HepG2 (cell line): ENCODE results near the gene STARD5. TPM values are rescaled to one million over a fixed set of nuclear protein-coding genes. Genes with fewer than 3 reads are reported as not detected.

Experiments
- ATAC-seq: fragments of 200-7000 bp; cut with Tn5 transposase; 3 replicates; pipeline ENCODE4 v1.9.1; 2020; ENCODE audit warnings: mild to moderate bottlenecking, moderate library complexity
- BruUV-seq: library from RNA; stranded (reverse); fragments of 400-500 nt; replicated peaks from 2 replicates; lab custom pipeline; 2021; lab: Mats Ljungman, UMichigan
- CTCF ChIA-PET: fragments of 300-600 bp; formaldehyde crosslinking; extraction: SDS; loops from one replicate; lab custom pipeline; 2021; ENCODE audit warnings: low total read pairs, inconsistent platforms, low intra/inter-chr PET ratio; lab: Yijun Ruan, JAX
- POLR2A ChIA-PET: fragments of 350-600 bp; sonication (Branson Sonifier 250); formaldehyde crosslinking; loops from one replicate; lab custom pipeline; 2020; ENCODE audit warnings: antibody characterized with exemption, inconsistent platforms; lab: Yijun Ruan, JAX
- DNase-seq: peaks from one replicate; pipeline ENCODE4 v3.0.0-alpha.2; 2015; ENCODE audit warnings: low spot score
- FAIRE-seq: peaks from 3 replicates; lab custom pipeline; 2011; peaks lifted over from hg19 to GRCh38; lab: Jason Lieb, UNC
- H2AFZ ChIP-seq: one replicate; pipeline ENCODE4 v1.6.1; 2011; ENCODE audit warnings: low read length, inconsistent platforms
- H3K27ac ChIP-seq: fragments of 300-600 bp; 3 replicates; pipeline ENCODE4 v1.8.0; 2011; ENCODE audit warnings: mixed run types, mild to moderate bottlenecking, mixed read lengths, low read length, inconsistent platforms; ENCODE audit not compliant: insufficient read depth; ENCODE audit errors: extremely low read length
- H3K27me3 ChIP-seq, 2 experiments: fragments of 200-600 bp in 1 of 2; 2 replicates in 1 of 2; 3 replicates in 1 of 2; pipeline versions ENCODE4 v1.6.0 to v1.8.0; 2011; ENCODE audit warnings: low read length in 2 of 2, mild to moderate bottlenecking in 2 of 2, moderate library complexity in 2 of 2, inconsistent platforms in 1 of 2; ENCODE audit not compliant: insufficient read depth in 2 of 2, control insufficient read depth in 1 of 2
- H3K36me3 ChIP-seq, 2 experiments: fragments of 200-600 bp in 1 of 2; replicated peaks in 1 of 2; 2 replicates in 1 of 2; 3 replicates in 1 of 2; pipeline versions ENCODE4 v1.5.1 to v1.8.0; 2011; ENCODE audit warnings: low read length in 2 of 2, inconsistent platforms in 1 of 2; ENCODE audit not compliant: insufficient read depth in 2 of 2, control insufficient read depth in 1 of 2
- H3K4me1 ChIP-seq: 2 replicates; pipeline ENCODE4 v1.5.1; 2012; ENCODE audit warnings: low read length, inconsistent platforms; ENCODE audit not compliant: insufficient read depth
- H3K4me2 ChIP-seq: 2 replicates; pipeline ENCODE4 v1.6.0; 2011; ENCODE audit warnings: low read depth, low read length, inconsistent platforms
- H3K4me3 ChIP-seq, 3 experiments: fragments of 200-600 bp in 1 of 3; sonication (generic), shearing (Covaris generic) in 1 of 3; replicated peaks in 1 of 3; 2 replicates each; pipeline ENCODE4 v1.5.1; 2011 to 2016; ENCODE audit warnings: low read length in 3 of 3, inconsistent platforms in 2 of 3, low read depth in 2 of 3, mild to moderate bottlenecking in 2 of 3, control low read depth in 1 of 3, mixed read lengths in 1 of 3; ENCODE audit not compliant: insufficient read depth in 1 of 3
- H3K79me2 ChIP-seq: one replicate; pipeline ENCODE4 v1.6.1; 2011; ENCODE audit warnings: low read length, inconsistent platforms; ENCODE audit not compliant: insufficient read depth
- H3K9ac ChIP-seq: 2 replicates; pipeline ENCODE4 v1.6.0; 2011; ENCODE audit warnings: mild to moderate bottlenecking, low read depth, low read length, inconsistent platforms; ENCODE audit not compliant: insufficient read depth
- H3K9me3 ChIP-seq: 2 replicates; pipeline ENCODE4 v1.5.1; 2012; ENCODE audit warnings: mild to moderate bottlenecking, low read length
- H4K20me1 ChIP-seq: 2 replicates; pipeline ENCODE4 v1.6.0; 2011; ENCODE audit warnings: inconsistent platforms, mild to moderate bottlenecking, low read length, moderate library complexity; ENCODE audit not compliant: insufficient read depth
- AKAP8 ChIP-seq: sonication (generic); formaldehyde crosslinking; IDR thresholded peaks from 2 replicates; pipeline ENCODE4 v1.5.1; 2020; ENCODE audit warnings: mild to moderate bottlenecking, missing genetic modification reagents
- GTF3A ChIP-seq: sonication (generic); formaldehyde crosslinking; conservative IDR thresholded peaks from 2 replicates; pipeline ENCODE4 v1.4.0; 2020; ENCODE audit warnings: mild to moderate bottlenecking, missing genetic modification reagents
- HNRNPLL ChIP-seq: fragments of 200-400 bp; formaldehyde crosslinking; IDR thresholded peaks from 2 replicates; pipeline ENCODE4 v1.6.1; 2017; ENCODE audit warnings: mild to moderate bottlenecking, low read depth, low read length; ENCODE audit not compliant: poor library complexity, severe bottlenecking
- XBP1 ChIP-seq: sonication (generic); formaldehyde crosslinking; IDR thresholded peaks from 2 replicates; pipeline ENCODE4 v1.5.0; 2020; ENCODE audit warnings: missing genetic modification reagents
- WGBS: methylation state at CpG from one replicate; pipeline ENCODE4 v1.1.6; 2017; ENCODE audit warnings: low lambda C conversion rate; 5-methylcytosine and 5-hydroxymethylcytosine counted together
- in situ Hi-C: cut with HindIII; loops from 2 replicates; pipeline ENCODE4 v1.10.0; 2017; ENCODE audit warnings: low pct_unique_long_range_greater_than_20kb; ENCODE audit not compliant: extremely low pct_ligation_motif_present
- intact Hi-C: fragments of 100-400 bp; cut with micrococcal nuclease; formaldehyde crosslinking; loops from one replicate; pipeline ENCODE4 v1.10.0; 2022; ENCODE audit not compliant: unreplicated experiment
- polyA plus RNA-seq, 8 experiments: library from polyadenylated mRNA; depleted of rRNA in 3 of 8; stranded (reverse) in 7 of 8; unstranded in 1 of 8; fragments of >200 nt; fragmentation: Illumina TruSeq in 4 of 8; extraction: Trizol in 4 of 8; gene quantifications; 2 replicates each; pipeline versions ENCODE4 v1.2.1 to v1.2.3, GENCODE V29; 2011 to 2016; ENCODE audit warnings: low read depth in 4 of 8, missing spikeins in 1 of 8, mixed read lengths in 1 of 8; ENCODE audit not compliant: insufficient read depth in 1 of 8
- total RNA-seq, 5 experiments: library from RNA; depleted of rRNA; stranded (reverse); fragments of >200 nt; fragmentation: Illumina TruSeq; extraction: Trizol; gene quantifications; 2 replicates each; pipeline ENCODE4 v1.2.3, GENCODE V29; 2016; ENCODE audit warnings: low read depth in 1 of 5
- TF ChIP-seq, protein P1 (sequence below): sonication (generic); formaldehyde crosslinking; IDR thresholded peaks from 2 replicates; pipeline ENCODE4 v1.8.1; 2023; ENCODE audit warnings: mild to moderate bottlenecking, inconsistent platforms, moderate library complexity, missing genetic modification reagents, borderline replicate concordance
- TF ChIP-seq, protein P2 (sequence below): sonication (generic); formaldehyde crosslinking; IDR thresholded peaks from 2 replicates; pipeline ENCODE4 v1.5.1; 2020; ENCODE audit warnings: mild to moderate bottlenecking, missing genetic modification reagents, borderline replicate concordance
- TF ChIP-seq, protein P3 (sequence below): sonication (generic); formaldehyde crosslinking; IDR thresholded peaks from 2 replicates; pipeline ENCODE4 v1.5.1; 2020; ENCODE audit warnings: missing genetic modification reagents, mild to moderate bottlenecking, borderline replicate concordance
- TF ChIP-seq, protein P4 (sequence below): sonication (generic); formaldehyde crosslinking; IDR thresholded peaks from 2 replicates; pipeline ENCODE4 v1.5.1; 2020; ENCODE audit warnings: mild to moderate bottlenecking, missing genetic modification reagents

STARD5 gene
- total and polyA plus RNA-seq, 2 of the 13 experiments (the other 11 are each of a cell fraction or from before 2014, with no cell fraction given): 3.1 to 3.5 TPM

DNA sequence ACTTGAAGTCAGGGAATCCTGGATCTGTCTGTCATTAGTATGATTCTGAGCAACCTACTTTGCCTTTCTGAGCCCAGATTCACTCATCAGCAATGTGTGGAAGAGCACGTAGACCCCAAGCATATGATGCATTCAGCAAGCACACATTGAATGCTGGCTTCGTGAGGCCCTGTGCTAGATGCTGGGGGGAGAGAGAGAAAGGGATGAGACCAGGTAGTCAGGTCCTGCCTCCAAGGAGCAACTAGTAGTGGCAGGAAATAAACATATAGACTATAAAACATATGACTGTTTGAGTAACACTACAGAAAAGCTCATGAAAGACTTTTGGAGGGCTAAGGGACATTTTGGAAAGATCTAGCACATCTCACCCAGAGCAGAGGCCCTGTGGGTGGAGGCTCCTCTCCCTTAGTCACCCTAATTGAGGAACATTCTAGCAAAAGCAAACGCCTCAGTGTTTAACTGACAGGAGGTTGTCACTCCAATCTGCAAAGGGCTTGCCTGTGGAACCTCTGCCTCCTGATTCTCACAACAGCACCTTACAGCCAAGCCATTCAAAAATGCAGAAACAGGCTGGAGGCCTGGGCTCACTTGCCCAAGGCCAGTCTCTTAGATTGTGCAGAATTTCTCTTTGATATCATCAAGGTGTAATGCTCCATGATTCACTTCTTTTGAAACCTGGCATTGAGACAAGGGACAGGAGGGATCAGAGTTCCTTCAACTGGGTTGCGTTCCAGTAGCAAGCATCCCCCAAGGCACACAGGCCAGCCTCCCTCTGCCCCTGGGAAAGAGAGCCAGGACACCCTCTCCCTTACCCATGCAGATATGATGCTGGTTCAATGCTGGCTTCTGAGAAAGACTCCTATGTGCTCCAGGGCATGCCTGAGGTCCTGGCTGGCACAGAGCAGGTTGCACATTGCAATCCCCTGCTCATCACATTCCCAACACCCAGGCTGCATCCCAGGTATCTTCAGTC, 26.1 kb downstream of the STARD5 start:
- CTCF ChIA-PET: no interaction called here
- no peaks in the 10 kb centered on the region for H4K20me1 ChIP-seq
- BruUV-seq: no TSS peak
- H3K36me3 ChIP-seq: no peaks in the 10 kb centered on the region
- intact Hi-C loops (no loop called here), in situ Hi-C loops (no loop called here)
- H3K4me2 ChIP-seq: no peak overlapping the region
- no peak overlapping the region for H3K9ac ChIP-seq
- POLR2A ChIA-PET: no interaction called here
- no peak for DNase-seq
- no peak overlapping the region for H3K4me3 ChIP-seq
- TF ChIP-seq, protein P1, sequence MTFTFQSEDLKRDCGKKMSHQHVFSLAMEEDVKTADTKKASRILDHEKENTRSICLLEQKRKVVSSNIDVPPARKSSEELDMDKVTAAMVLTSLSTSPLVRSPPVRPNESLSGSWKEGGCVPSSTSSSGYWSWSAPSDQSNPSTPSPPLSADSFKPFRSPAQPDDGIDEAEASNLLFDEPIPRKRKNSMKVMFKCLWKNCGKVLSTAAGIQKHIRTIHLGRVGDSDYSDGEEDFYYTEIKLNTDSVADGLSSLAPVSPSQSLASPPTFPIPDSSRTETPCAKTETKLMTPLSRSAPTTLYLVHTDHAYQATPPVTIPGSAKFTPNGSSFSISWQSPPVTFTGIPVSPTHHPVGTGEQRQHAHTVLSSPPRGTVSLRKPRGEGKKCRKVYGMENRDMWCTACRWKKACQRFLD (CRISPR knock-in tag): no peak
- TF ChIP-seq HNRNPLL (no peak), XBP1 (CRISPR knock-in tag) (no peak), GTF3A (no peak), AKAP8 (CRISPR knock-in tag) (no peak)
- H3K4me1 ChIP-seq: no peaks in the 10 kb centered on the region
- H3K9me3 ChIP-seq: no peaks in the 10 kb centered on the region
- no peak for ATAC-seq
- peaks cover 0 to 26% of the 10 kb centered on the region in 2 experiments; a peak in 2 of 5 replicates for H3K27me3 ChIP-seq
- no peaks in the 10 kb centered on the region for H3K79me2 ChIP-seq
- no peak for FAIRE-seq
- H2AFZ ChIP-seq: no peak overlapping the region
- H3K27ac ChIP-seq: no peak overlapping the region
- WGBS: 19% methylated on average over 3 of the region's 4 CpGs

DNA sequence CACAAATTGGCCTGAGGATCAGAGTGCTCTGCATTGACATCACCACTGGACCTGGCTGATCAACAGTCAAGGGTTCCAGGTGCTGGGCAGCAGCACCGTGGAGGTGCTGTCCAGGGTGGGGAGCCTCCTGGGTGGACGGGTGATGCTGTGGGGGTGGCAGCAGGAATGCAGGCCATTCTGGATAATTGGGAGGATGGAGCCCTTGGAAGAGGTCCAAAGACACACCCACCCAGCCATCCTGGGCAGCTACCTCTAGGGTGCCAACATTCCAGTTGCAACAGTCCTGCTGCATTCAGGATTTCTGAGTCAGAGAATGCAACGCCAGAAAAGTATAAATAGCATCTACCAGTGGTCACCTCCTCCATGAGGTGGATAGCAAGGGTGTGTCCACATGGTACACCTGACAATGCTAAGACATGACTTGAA, 26.8 kb downstream of the STARD5 start:
- intact Hi-C loops: no loop called here
- POLR2A ChIA-PET: no interaction called here
- no peaks in the 10 kb centered on the region for H4K20me1 ChIP-seq
- no peak overlapping the region for H3K4me3 ChIP-seq
- no peaks in the 10 kb centered on the region for H3K4me1 ChIP-seq
- ATAC-seq: no peak
- H3K27me3 ChIP-seq: peaks cover 0 to 29% of the 10 kb centered on the region in 2 experiments; a peak in 2 of 5 replicates
- in situ Hi-C loops: no loop called here
- H3K27ac ChIP-seq: no peak overlapping the region
- no peak overlapping the region for H3K4me2 ChIP-seq
- WGBS: 0% methylated on average over 2 of the region's 3 CpGs
- no peaks in the 10 kb centered on the region for H3K79me2 ChIP-seq
- no peak overlapping the region for H2AFZ ChIP-seq
- CTCF ChIA-PET: no interaction called here
- no peaks in the 10 kb centered on the region for H3K36me3 ChIP-seq
- FAIRE-seq: no peak
- DNase-seq: no peak
- no TSS peak for BruUV-seq
- no peaks in the 10 kb centered on the region for H3K9me3 ChIP-seq
- no peak overlapping the region for H3K9ac ChIP-seq
- TF ChIP-seq, protein P2, sequence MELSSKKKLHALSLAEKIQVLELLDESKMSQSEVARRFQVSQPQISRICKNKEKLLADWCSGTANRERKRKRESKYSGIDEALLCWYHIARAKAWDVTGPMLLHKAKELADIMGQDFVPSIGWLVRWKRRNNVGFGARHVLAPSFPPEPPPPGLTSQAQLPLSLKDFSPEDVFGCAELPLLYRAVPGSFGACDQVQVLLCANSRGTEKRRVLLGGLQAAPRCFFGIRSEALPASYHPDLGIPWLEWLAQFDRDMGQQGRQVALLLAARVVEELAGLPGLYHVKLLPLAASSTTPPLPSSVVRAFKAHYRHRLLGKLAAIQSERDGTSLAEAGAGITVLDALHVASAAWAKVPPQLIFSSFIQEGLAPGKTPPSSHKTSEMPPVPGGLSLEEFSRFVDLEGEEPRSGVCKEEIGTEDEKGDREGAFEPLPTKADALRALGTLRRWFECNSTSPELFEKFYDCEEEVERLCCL (CRISPR knock-in tag): no peak
- TF ChIP-seq, protein P3, sequence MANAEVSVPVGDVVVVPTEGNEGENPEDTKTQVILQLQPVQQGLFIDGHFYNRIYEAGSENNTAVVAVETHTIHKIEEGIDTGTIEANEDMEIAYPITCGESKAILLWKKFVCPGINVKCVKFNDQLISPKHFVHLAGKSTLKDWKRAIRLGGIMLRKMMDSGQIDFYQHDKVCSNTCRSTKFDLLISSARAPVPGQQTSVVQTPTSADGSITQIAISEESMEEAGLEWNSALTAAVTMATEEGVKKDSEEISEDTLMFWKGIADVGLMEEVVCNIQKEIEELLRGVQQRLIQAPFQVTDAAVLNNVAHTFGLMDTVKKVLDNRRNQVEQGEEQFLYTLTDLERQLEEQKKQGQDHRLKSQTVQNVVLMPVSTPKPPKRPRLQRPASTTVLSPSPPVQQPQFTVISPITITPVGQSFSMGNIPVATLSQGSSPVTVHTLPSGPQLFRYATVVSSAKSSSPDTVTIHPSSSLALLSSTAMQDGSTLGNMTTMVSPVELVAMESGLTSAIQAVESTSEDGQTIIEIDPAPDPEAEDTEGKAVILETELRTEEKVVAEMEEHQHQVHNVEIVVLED (CRISPR knock-in tag): no peak
- TF ChIP-seq, protein P4, sequence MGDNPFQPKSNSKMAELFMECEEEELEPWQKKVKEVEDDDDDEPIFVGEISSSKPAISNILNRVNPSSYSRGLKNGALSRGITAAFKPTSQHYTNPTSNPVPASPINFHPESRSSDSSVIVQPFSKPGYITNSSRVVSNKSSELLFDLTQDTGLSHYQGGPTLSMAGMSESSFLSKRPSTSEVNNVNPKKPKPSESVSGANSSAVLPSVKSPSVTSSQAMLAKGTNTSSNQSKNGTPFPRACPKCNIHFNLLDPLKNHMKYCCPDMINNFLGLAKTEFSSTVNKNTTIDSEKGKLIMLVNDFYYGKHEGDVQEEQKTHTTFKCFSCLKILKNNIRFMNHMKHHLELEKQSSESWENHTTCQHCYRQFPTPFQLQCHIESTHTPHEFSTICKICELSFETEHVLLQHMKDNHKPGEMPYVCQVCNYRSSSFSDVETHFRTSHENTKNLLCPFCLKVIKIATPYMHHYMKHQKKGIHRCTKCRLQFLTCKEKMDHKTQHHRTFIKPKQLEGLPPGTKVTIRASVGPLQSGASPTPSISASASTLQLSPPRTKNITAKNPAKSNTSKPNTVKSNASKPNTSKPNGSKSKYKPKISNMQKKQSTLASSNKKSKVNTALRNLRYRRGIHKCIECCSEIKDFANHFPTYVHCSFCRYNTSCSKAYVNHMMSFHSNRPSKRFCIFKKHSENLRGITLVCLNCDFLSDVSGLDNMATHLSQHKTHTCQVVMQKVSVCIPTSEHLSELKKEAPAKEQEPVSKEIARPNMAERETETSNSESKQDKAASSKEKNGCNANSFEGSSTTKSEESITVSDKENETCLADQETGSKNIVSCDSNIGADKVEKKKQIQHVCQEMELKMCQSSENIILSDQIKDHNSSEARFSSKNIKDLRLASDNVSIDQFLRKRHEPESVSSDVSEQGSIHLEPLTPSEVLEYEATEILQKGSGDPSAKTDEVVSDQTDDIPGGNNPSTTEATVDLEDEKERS: no peak
